Mesenchymal stem cell (in vitro differentiated cells and primary cell): ENCODE results near the gene ZNF79.

Experiments
- DNase-seq: peaks from one replicate; pipeline ENCODE4 v3.0.0-alpha.2; 2013
- H2AFZ ChIP-seq: one replicate; pipeline ENCODE4 v1.6.1; 2013; ENCODE audit warnings: low read depth, mild to moderate bottlenecking, control low read depth, inconsistent platforms, low read length, moderate library complexity
- H2AK5ac ChIP-seq: 2 replicates; pipeline ENCODE4 v1.6.1; 2013; ENCODE audit warnings: low read length, moderate library complexity, mild to moderate bottlenecking, inconsistent platforms; ENCODE audit not compliant: severe bottlenecking
- H2BK120ac ChIP-seq: one replicate; pipeline ENCODE4 v1.6.1; 2013; ENCODE audit warnings: low read depth, mild to moderate bottlenecking, inconsistent platforms, low read length, moderate library complexity
- H2BK12ac ChIP-seq, 2 experiments: one replicate each; pipeline ENCODE4 v1.6.1; 2013; ENCODE audit warnings: inconsistent platforms in 2 of 2, low read length in 2 of 2, mild to moderate bottlenecking in 2 of 2, moderate library complexity in 2 of 2, control low read depth in 1 of 2
- H2BK15ac ChIP-seq: one replicate; pipeline ENCODE4 v1.6.1; 2013; ENCODE audit warnings: mild to moderate bottlenecking, low read depth, inconsistent platforms; ENCODE audit not compliant: poor library complexity, severe bottlenecking
- H2BK5ac ChIP-seq: 2 replicates; pipeline ENCODE4 v1.6.1; 2013; ENCODE audit warnings: low read depth, mild to moderate bottlenecking, low read length, control low read depth, inconsistent platforms; ENCODE audit not compliant: poor library complexity, severe bottlenecking
- H3K14ac ChIP-seq, 2 experiments: one replicate each; pipeline ENCODE4 v1.6.1; 2013; ENCODE audit warnings: inconsistent platforms in 2 of 2, low read length in 2 of 2, control low read depth in 1 of 2, mild to moderate bottlenecking in 1 of 2, moderate library complexity in 1 of 2
- H3K18ac ChIP-seq, 2 experiments: one replicate each; pipeline ENCODE4 v1.6.1; 2013; ENCODE audit warnings: inconsistent platforms in 2 of 2, low read length in 2 of 2, control low read depth in 1 of 2, low read depth in 1 of 2, mild to moderate bottlenecking in 1 of 2
- H3K23ac ChIP-seq, 2 experiments: one replicate each; pipeline ENCODE4 v1.6.1; 2013; ENCODE audit warnings: inconsistent platforms in 2 of 2, low read length in 2 of 2, mild to moderate bottlenecking in 2 of 2, moderate library complexity in 2 of 2, control low read depth in 1 of 2
- H3K27ac ChIP-seq: 2 replicates; pipeline ENCODE4 v1.5.1; 2013; ENCODE audit warnings: mild to moderate bottlenecking, moderate library complexity, low read length, control low read depth, inconsistent platforms; ENCODE audit not compliant: poor library complexity, severe bottlenecking
- H3K27me3 ChIP-seq, 2 experiments: 2 replicates each; pipeline versions ENCODE4 v1.6.1 to v1.7.0; 2013; ENCODE audit warnings: low read length in 2 of 2, mild to moderate bottlenecking in 2 of 2, moderate library complexity in 2 of 2, control low read depth in 1 of 2, inconsistent platforms in 1 of 2; ENCODE audit not compliant: control insufficient read depth in 1 of 2, insufficient read depth in 1 of 2
- H3K36me3 ChIP-seq, 2 experiments: 2 replicates each; pipeline versions ENCODE4 v1.6.1 to v1.7.0; 2013; ENCODE audit warnings: low read length in 2 of 2, control low read depth in 1 of 2, inconsistent platforms in 1 of 2, low read depth in 1 of 2, mild to moderate bottlenecking in 1 of 2; ENCODE audit not compliant: insufficient read depth in 2 of 2, control insufficient read depth in 1 of 2
- H3K4ac ChIP-seq, 2 experiments: one replicate each; pipeline ENCODE4 v1.6.1; 2013; ENCODE audit warnings: inconsistent platforms in 2 of 2, low read length in 2 of 2, mild to moderate bottlenecking in 2 of 2, moderate library complexity in 2 of 2, control low read depth in 1 of 2, low read depth in 1 of 2
- H3K4me1 ChIP-seq: 2 replicates; pipeline ENCODE4 v1.6.1; 2013; ENCODE audit warnings: low read depth, low read length, control low read depth; ENCODE audit not compliant: control insufficient read depth, insufficient read depth
- H3K4me2 ChIP-seq: 2 replicates; pipeline ENCODE4 v1.6.1; 2013; ENCODE audit warnings: low read length, mild to moderate bottlenecking, inconsistent platforms; ENCODE audit not compliant: poor library complexity, severe bottlenecking
- H3K4me3 ChIP-seq, 2 experiments: 2 replicates each; pipeline versions ENCODE4 v1.5.1 to v1.7.0; 2013; ENCODE audit warnings: low read length in 2 of 2, mild to moderate bottlenecking in 2 of 2, control low read depth in 1 of 2, low read depth in 1 of 2; ENCODE audit not compliant: insufficient read depth in 1 of 2
- H3K79me1 ChIP-seq: replicated peaks from 2 replicates; pipeline ENCODE4 v1.6.1; 2013; ENCODE audit warnings: mild to moderate bottlenecking, control low read depth, low read length, inconsistent platforms; ENCODE audit not compliant: poor library complexity, severe bottlenecking
- H3K9ac ChIP-seq: 2 replicates; pipeline ENCODE4 v1.7.0; 2013; ENCODE audit warnings: mild to moderate bottlenecking, low read length, moderate library complexity
- H3K9me3 ChIP-seq: 2 replicates; pipeline ENCODE4 v1.7.0; 2013; ENCODE audit warnings: mild to moderate bottlenecking, low read length; ENCODE audit not compliant: control insufficient read depth
- H4K8ac ChIP-seq: one replicate; pipeline ENCODE4 v1.6.1; 2013; ENCODE audit warnings: inconsistent platforms, mild to moderate bottlenecking, low read length, moderate library complexity
- H4K91ac ChIP-seq: one replicate; pipeline ENCODE4 v1.6.1; 2013; ENCODE audit warnings: mild to moderate bottlenecking, low read length, inconsistent platforms
- WGBS: methylation state at CpG from one replicate; pipeline ENCODE4 v1.1.7; 2013; ENCODE audit warnings: mixed read lengths; 5-methylcytosine and 5-hydroxymethylcytosine counted together

The ZNF79 gene

GRCh38 chr9:127392166-127392565, 32.0 kb upstream of the ZNF79 start:
- Histone ChIP-seq H3K27me3 (peaks cover 11 to 88% of the 10 kb centered on the region in 2 experiments), H2BK5ac (no peak overlapping the region), H4K91ac (no peak overlapping the region), H3K14ac (no peak overlapping the region), H2BK15ac (no peak overlapping the region), H4K8ac (no peak overlapping the region), H2AK5ac (no peak overlapping the region), H2BK120ac (no peak overlapping the region), H3K27ac (no peak overlapping the region), H3K4me1 (peaks cover 17% of the 10 kb centered on the region), H3K79me1 (no peaks in the 10 kb centered on the region), H2BK12ac (no peak overlapping the region), H3K23ac (no peak overlapping the region), H3K4me2 (no peak overlapping the region), H3K9ac (no peak overlapping the region), H3K9me3 (peaks cover 7% of the 10 kb centered on the region), H2AFZ (no peak overlapping the region), H3K4me3 (no peak overlapping the region), H3K36me3 (no peaks in the 10 kb centered on the region), H3K18ac (no peak overlapping the region), H3K4ac (no peak overlapping the region)
- WGBS, result 86% methylated on average over 5 of the region's 5 CpGs
- DNase-seq, result no peak

- 88% methylated on average over 3 of the region's 5 CpGs for WGBS
- H3K4me2 ChIP-seq, result no peak overlapping the region
Observed at GRCh38 chr9:127392976-127393375, 31.2 kb upstream of the ZNF79 start.

GRCh38 chr9:127393645-127394044, 30.5 kb upstream of the ZNF79 start:
- no peak overlapping the region for H2AK5ac ChIP-seq
- no peak overlapping the region for H4K91ac ChIP-seq
- no peak for DNase-seq
- no peaks in the 10 kb centered on the region for H3K36me3 ChIP-seq
- no peak overlapping the region for H3K23ac ChIP-seq
- H3K27ac ChIP-seq, result no peak overlapping the region
- no peak overlapping the region for H3K9ac ChIP-seq
- no peak overlapping the region for H3K14ac ChIP-seq
- H4K8ac ChIP-seq, result no peak overlapping the region
- H2BK5ac ChIP-seq, result no peak overlapping the region
- peaks cover 24% of the 10 kb centered on the region for H3K4me1 ChIP-seq
- H2AFZ ChIP-seq, result no peak overlapping the region
- no peak overlapping the region for H3K4me3 ChIP-seq
- no peak overlapping the region for H2BK120ac ChIP-seq
- peaks cover 7% of the 10 kb centered on the region for H3K9me3 ChIP-seq
- no peak overlapping the region for H2BK12ac ChIP-seq
- WGBS, result 100% methylated on average over 2 of the region's 2 CpGs
- no peak overlapping the region for H2BK15ac ChIP-seq
- peaks cover 11 to 93% of the 10 kb centered on the region in 2 experiments for H3K27me3 ChIP-seq
- no peak overlapping the region for H3K18ac ChIP-seq
- H3K4ac ChIP-seq, result no peak overlapping the region
- H3K79me1 ChIP-seq, result peaks cover 4% of the 10 kb centered on the region
- no peak overlapping the region for H3K4me2 ChIP-seq

More at GRCh38 chr9:127392976-127393375, 31.2 kb upstream of the ZNF79 start:
- H3K27ac ChIP-seq, result no peak overlapping the region
- no peak for DNase-seq
- no peak overlapping the region for H4K91ac ChIP-seq
- H3K4me1 ChIP-seq, result peaks cover 19% of the 10 kb centered on the region
- no peak overlapping the region for H2AK5ac ChIP-seq
- H3K36me3 ChIP-seq, result no peaks in the 10 kb centered on the region
- no peak overlapping the region for H2BK15ac ChIP-seq
- no peak overlapping the region for H2BK5ac ChIP-seq
- H3K14ac ChIP-seq, result no peak overlapping the region
- H3K4me3 ChIP-seq, result no peak overlapping the region
- no peak overlapping the region for H2BK12ac ChIP-seq
- no peak overlapping the region for H4K8ac ChIP-seq
- no peak overlapping the region for H3K18ac ChIP-seq
- H2AFZ ChIP-seq, result no peak overlapping the region
- H3K9ac ChIP-seq, result no peak overlapping the region
- H3K27me3 ChIP-seq, result peaks cover 11 to 87% of the 10 kb centered on the region in 2 experiments
- peaks cover 7% of the 10 kb centered on the region for H3K9me3 ChIP-seq
- H2BK120ac ChIP-seq, result no peak overlapping the region
- H3K23ac ChIP-seq, result no peak overlapping the region
- no peaks in the 10 kb centered on the region for H3K79me1 ChIP-seq
- H3K4ac ChIP-seq, result no peak overlapping the region

GRCh38 chr9:127395497-127396252, 28.5 kb upstream of the ZNF79 start:
- no peak overlapping the region for H2BK12ac ChIP-seq
- H4K91ac ChIP-seq, result no peak overlapping the region
- no peak overlapping the region for H2AFZ ChIP-seq
- H2AK5ac ChIP-seq, result no peak overlapping the region
- H3K9ac ChIP-seq, result no peak overlapping the region
- no peak overlapping the region for H2BK120ac ChIP-seq
- WGBS, result 72% methylated on average over 7 of the region's 7 CpGs
- H3K4me3 ChIP-seq, result no peak overlapping the region
- no peak overlapping the region for H3K4ac ChIP-seq
- no peak overlapping the region for H2BK15ac ChIP-seq
- H3K79me1 ChIP-seq, result peaks cover 10% of the 10 kb centered on the region
- peak; percentile 57 for DNase-seq
- no peak overlapping the region for H4K8ac ChIP-seq
- H3K4me2 ChIP-seq, result no peak overlapping the region
- H3K27me3 ChIP-seq, result peaks cover 11 to 89% of the 10 kb centered on the region in 2 experiments
- no peak overlapping the region for H2BK5ac ChIP-seq
- H3K14ac ChIP-seq, result no peak overlapping the region
- H3K27ac ChIP-seq, result no peak overlapping the region
- H3K4me1 ChIP-seq, result peaks cover 20% of the 10 kb centered on the region
- H3K36me3 ChIP-seq, result peaks cover 0 to 5% of the 10 kb centered on the region in 2 experiments
- H3K23ac ChIP-seq, result no peak overlapping the region
- no peak overlapping the region for H3K18ac ChIP-seq
- H3K9me3 ChIP-seq, result peaks cover 7% of the 10 kb centered on the region
